GM23338 (cell line): ENCODE results near the gene CD163L1. TPM values are rescaled to one million over a fixed set of nuclear protein-coding genes. Genes with fewer than 3 reads are reported as not detected.

Experiments used
- ATAC-seq: fragments of 200-7000 bp; cut with Tn5 transposase; 3 replicates; pipeline ENCODE4 v1.9.1; 2020
- DNase-seq: peaks from one replicate; pipeline ENCODE4 v3.0.0-alpha.2; 2015; ENCODE audit warnings: low spot score
- H2AFZ ChIP-seq: fragments of 200-600 bp; sonication (generic); 2 replicates; pipeline ENCODE4 v1.8.0; 2016; ENCODE audit warnings: antibody characterized with exemption, mild to moderate bottlenecking, moderate library complexity
- H3F3A ChIP-seq: fragments of 200-600 bp; sonication (generic); replicated peaks from 2 replicates; pipeline ENCODE4 v1.8.0; 2017; ENCODE audit warnings: antibody characterized with exemption, mixed run types, low read depth
- H3K27ac ChIP-seq: fragments of 200-600 bp; sonication (generic); 2 replicates; pipeline ENCODE4 v1.6.1; 2016; ENCODE audit warnings: low read depth
- H3K27me3 ChIP-seq: fragments of 200-600 bp; sonication (generic); 2 replicates; pipeline ENCODE4 v1.8.0; 2016; ENCODE audit warnings: mild to moderate bottlenecking, mixed run types, moderate library complexity; ENCODE audit not compliant: insufficient read depth
- H3K36me3 ChIP-seq: fragments of 200-600 bp; sonication (generic); 2 replicates; pipeline ENCODE4 v1.8.0; 2016; ENCODE audit warnings: mild to moderate bottlenecking; ENCODE audit not compliant: insufficient read depth
- H3K4me1 ChIP-seq: fragments of 200-600 bp; sonication (generic); 2 replicates; pipeline ENCODE4 v1.8.0; 2016; ENCODE audit warnings: mild to moderate bottlenecking, moderate library complexity; ENCODE audit not compliant: insufficient read depth
- H3K4me2 ChIP-seq: fragments of 200-600 bp; sonication (generic); 2 replicates; pipeline ENCODE4 v1.7.1; 2017; ENCODE audit warnings: mixed run types
- H3K4me3 ChIP-seq: fragments of 200-600 bp; sonication (generic); 2 replicates; pipeline ENCODE4 v1.6.1; 2016; ENCODE audit warnings: mixed run types
- H3K79me2 ChIP-seq: fragments of 200-600 bp; sonication (generic); replicated peaks from 2 replicates; pipeline ENCODE4 v1.8.0; 2017; ENCODE audit warnings: mild to moderate bottlenecking; ENCODE audit not compliant: insufficient read depth
- H3K9me2 ChIP-seq: fragments of 200-600 bp; sonication (generic); 2 replicates; pipeline ENCODE4 v1.8.0; 2017; ENCODE audit not compliant: insufficient read depth
- H4K20me1 ChIP-seq: fragments of 200-600 bp; sonication (generic); replicated peaks from 2 replicates; pipeline ENCODE4 v1.8.0; 2017; ENCODE audit warnings: mild to moderate bottlenecking; ENCODE audit not compliant: insufficient read depth
- H3K27ac Mint-ChIP-seq: 2 replicates; pipeline ENCODE4 v1.8.0; 2020; ENCODE audit warnings: inconsistent platforms, mild to moderate bottlenecking, moderate library complexity, mixed read lengths
- H3K27me3 Mint-ChIP-seq: 3 replicates; pipeline ENCODE4 v1.8.0; 2022; ENCODE audit warnings: low read depth, mild to moderate bottlenecking, moderate library complexity, mixed read lengths, inconsistent platforms; ENCODE audit not compliant: insufficient read depth, poor library complexity
- H3K36me3 Mint-ChIP-seq: 3 replicates; pipeline ENCODE4 v1.8.0; 2021; ENCODE audit warnings: low read depth, mild to moderate bottlenecking, inconsistent platforms, moderate library complexity, mixed read lengths
- H3K4me1 Mint-ChIP-seq: 3 replicates; pipeline ENCODE4 v1.8.0; 2020; ENCODE audit warnings: mild to moderate bottlenecking, inconsistent platforms, mixed read lengths
- H3K4me3 Mint-ChIP-seq: 3 replicates; pipeline ENCODE4 v1.8.0; 2021; ENCODE audit warnings: moderate library complexity, mild to moderate bottlenecking, inconsistent platforms, mixed read lengths
- H3K9me3 Mint-ChIP-seq: 3 replicates; pipeline ENCODE4 v1.8.0; 2020; ENCODE audit warnings: moderate library complexity, mild to moderate bottlenecking, inconsistent platforms, mixed read lengths
- CREB1 ChIP-seq: fragments of 250-450 bp; sonication (Bioruptor Pico); IDR thresholded peaks from 2 replicates; pipeline ENCODE4 v1.5.0; 2020; ENCODE audit warnings: low read depth, mild to moderate bottlenecking, moderate library complexity
- ETS1 ChIP-seq: IDR thresholded peaks from 2 replicates; pipeline ENCODE4 v1.6.1; 2016; ENCODE audit warnings: antibody characterized with exemption
- EZH2 ChIP-seq: fragments of 200-600 bp; sonication (generic); IDR thresholded peaks from one replicate; pipeline ENCODE4 v1.8.0; 2017; ENCODE audit warnings: antibody characterized with exemption, mild to moderate bottlenecking, low read depth; ENCODE audit not compliant: unreplicated experiment
- JUNB ChIP-seq: IDR thresholded peaks from one replicate; pipeline ENCODE4 v1.6.1; 2016; ENCODE audit warnings: antibody characterized with exemption; ENCODE audit not compliant: unreplicated experiment
- NANOG ChIP-seq: IDR thresholded peaks from 2 replicates; pipeline ENCODE4 v1.6.1; 2016; ENCODE audit warnings: antibody characterized with exemption, borderline replicate concordance
- POLR2AphosphoS5 ChIP-seq: IDR thresholded peaks from 2 replicates; pipeline ENCODE4 v1.6.1; 2016; ENCODE audit warnings: antibody characterized with exemption, low read depth
- REST ChIP-seq: IDR thresholded peaks from one replicate; pipeline ENCODE4 v1.6.1; 2018; ENCODE audit warnings: antibody characterized with exemption; ENCODE audit not compliant: unreplicated experiment
- STAT1 ChIP-seq: IDR thresholded peaks from one replicate; pipeline ENCODE4 v1.6.1; 2016; ENCODE audit warnings: antibody characterized with exemption; ENCODE audit not compliant: unreplicated experiment
- ZNF114 ChIP-seq: fragments of 250-450 bp; sonication (Bioruptor Pico); IDR thresholded peaks from 2 replicates; pipeline ENCODE4 v1.5.0; 2020; ENCODE audit warnings: mild to moderate bottlenecking, moderate library complexity
- ZNF462 ChIP-seq: fragments of 250-450 bp; sonication (Bioruptor Pico); IDR thresholded peaks from 2 replicates; pipeline ENCODE4 v1.5.0; 2020; ENCODE audit warnings: mild to moderate bottlenecking, moderate library complexity
- polyA plus RNA-seq: library from polyadenylated mRNA; unstranded; fragments of >200 nt; fragmentation: Nextera tagmentation; extraction: Ambion mirVana; gene quantifications from 2 replicates; pipeline ENCODE4 v1.2.1, GENCODE V29; 2016
- total RNA-seq: library from RNA; depleted of rRNA; stranded (reverse); fragments of >200 nt; shearing (Covaris generic); gene quantifications from 2 replicates; pipeline ENCODE4 v1.2.3, GENCODE V29; 2014

CD163L1 gene
- total and polyA plus RNA-seq, 2 experiments from 2014 or later = 0.14 to 0.36 TPM

GRCh38 chr12:7444537-7444936, 584 bp upstream of the CD163L1 start (continued):
- TF ChIP-seq REST = no peak
- TF ChIP-seq ZNF114 (CRISPR knock-in tag) = no peak

GRCh38 chr12:7441216-7441615, 2.7 kb downstream of the CD163L1 start:
- Mint-ChIP-seq H3K36me3 (peaks cover 14% of the 10 kb centered on the region), H3K4me1 (peaks cover 5% of the 10 kb centered on the region; the same call in 1 of the 3 replicates), H3K27ac (no peak overlapping the region), H3K9me3 (peaks cover 24% of the 10 kb centered on the region), H3K27me3 (peaks cover 17% of the 10 kb centered on the region), H3K4me3 (no peak overlapping the region; the same call in 2 of the 3 replicates)
- no peak overlapping the region for H3K4me2 ChIP-seq
- no peaks in the 10 kb centered on the region for H3K79me2 ChIP-seq
- H3K36me3 ChIP-seq = no peaks in the 10 kb centered on the region
- TF ChIP-seq STAT1 = no peak
- TF ChIP-seq NANOG = no peak
- TF ChIP-seq ETS1 = no peak
- no peak for TF ChIP-seq EZH2
- no peak for TF ChIP-seq ZNF462 (CRISPR knock-in tag)
- TF ChIP-seq CREB1 (CRISPR knock-in tag) = no peak
- TF ChIP-seq JUNB = no peak
- TF ChIP-seq POLR2AphosphoS5 = no peak
- no peak for TF ChIP-seq ZNF114 (CRISPR knock-in tag)
- H2AFZ ChIP-seq = no peak overlapping the region
- H3K4me1 ChIP-seq = no peaks in the 10 kb centered on the region
- no peak for ATAC-seq
- H3K27ac ChIP-seq = no peak overlapping the region
- no peak for DNase-seq
- H3K27me3 ChIP-seq = no peaks in the 10 kb centered on the region
- H3F3A ChIP-seq = peaks cover 16% of the 10 kb centered on the region; the same call in 1 of the 2 replicates
- no peaks in the 10 kb centered on the region for H4K20me1 ChIP-seq
- H3K4me3 ChIP-seq = no peak overlapping the region
- no peaks in the 10 kb centered on the region for H3K9me2 ChIP-seq
